Measurements from ENCODE around the gene AMBRA1.

- TF ChIP-seq CTCF (IDR thresholded peaks at IDR 0.05) (no peak), POLR2A (IDR thresholded peaks at IDR 0.05) (no peak)
Observed at GRCh38 chr11:46363031-46363407, 230.8 kb downstream of the AMBRA1 start.
